Endothelial cell of umbilical vein (primary cell): ENCODE data around the gene GUCY1B1. TPM values are rescaled to one million over a fixed set of nuclear protein-coding genes. Genes with fewer than 3 reads are reported as not detected.

Experiments
- BruUV-seq: library from RNA; stranded (reverse); fragments of 400-500 nt; replicated peaks from 2 replicates; lab custom pipeline; 2021; lab: Mats Ljungman, UMichigan
- CTCF ChIA-PET: fragments of 300-600, 350-600 bp; sonication (Branson Sonifier 250); formaldehyde crosslinking; loops from one replicate; lab custom pipeline; 2021; ENCODE audit warnings: antibody characterized with exemption, inconsistent platforms; lab: Charles Lee
- POLR2A ChIA-PET: fragments of 300-600, 350-600 bp; sonication (Branson Sonifier 250); formaldehyde crosslinking; loops from one replicate; lab custom pipeline; 2021; ENCODE audit warnings: antibody characterized with exemption, inconsistent platforms; lab: Charles Lee
- DNase-seq: peaks from one replicate; pipeline ENCODE4 v3.0.0-alpha.2; 2011; ENCODE audit warnings: low read depth, low spot score
- FAIRE-seq: peaks from 2 replicates; lab custom pipeline; 2011; peaks lifted over from hg19 to GRCh38; lab: Jason Lieb, UNC
- H2AFZ ChIP-seq: 2 replicates; pipeline ENCODE4 v1.6.0; 2012; ENCODE audit warnings: low read depth, low read length, control low read depth, inconsistent platforms
- H3K27ac ChIP-seq: 2 replicates; pipeline ENCODE4 v1.5.1; 2011; ENCODE audit warnings: low read depth, mild to moderate bottlenecking, control low read depth, low read length, moderate library complexity; ENCODE audit not compliant: insufficient read depth
- H3K27me3 ChIP-seq, 2 experiments: 2 replicates each; pipeline versions ENCODE4 v1.6.0 to v1.6.1; 2011; ENCODE audit warnings: low read length in 2 of 2, mixed read lengths in 1 of 2; ENCODE audit not compliant: control insufficient read depth in 2 of 2, insufficient read depth in 2 of 2
- H3K36me3 ChIP-seq, 2 experiments: 2 replicates in 1 of 2; 3 replicates in 1 of 2; pipeline ENCODE4 v1.5.1; 2011; ENCODE audit warnings: low read length in 2 of 2, mild to moderate bottlenecking in 1 of 2, moderate library complexity in 1 of 2; ENCODE audit not compliant: control insufficient read depth in 2 of 2, insufficient read depth in 2 of 2; ENCODE audit errors: extremely low read depth in 1 of 2
- H3K4me1 ChIP-seq: 3 replicates; pipeline ENCODE4 v1.5.1; 2011; ENCODE audit warnings: mild to moderate bottlenecking, low read length; ENCODE audit not compliant: control insufficient read depth, insufficient read depth; ENCODE audit errors: extremely low read depth
- H3K4me2 ChIP-seq: 2 replicates; pipeline ENCODE4 v1.6.1; 2011; ENCODE audit warnings: low read length, control low read depth, mixed read lengths; ENCODE audit not compliant: insufficient read depth
- H3K4me3 ChIP-seq, 3 experiments: fragments of 200-600 bp in 1 of 3; sonication (generic), shearing (Covaris generic) in 1 of 3; replicated peaks in 1 of 3; 2 replicates each; pipeline ENCODE4 v1.5.1; 2011 to 2016; ENCODE audit warnings: control low read depth in 3 of 3, low read length in 3 of 3, mild to moderate bottlenecking in 2 of 3, inconsistent platforms in 1 of 3, low read depth in 1 of 3, moderate library complexity in 1 of 3; ENCODE audit not compliant: insufficient read depth in 1 of 3
- H3K79me2 ChIP-seq: 2 replicates; pipeline ENCODE4 v1.6.0; 2012; ENCODE audit warnings: low read length, inconsistent platforms; ENCODE audit not compliant: control insufficient read depth, insufficient read depth
- H3K9ac ChIP-seq: replicated peaks from 2 replicates; pipeline ENCODE3; 2011; ENCODE audit warnings: low read length, control low read depth; ENCODE audit not compliant: insufficient read depth; ENCODE audit errors: extremely low read depth
- H3K9me1 ChIP-seq: replicated peaks from 3 replicates; pipeline ENCODE4 v1.6.0; 2011; ENCODE audit warnings: mild to moderate bottlenecking, low read length; ENCODE audit not compliant: control insufficient read depth, insufficient read depth; ENCODE audit errors: extremely low read depth
- H3K9me3 ChIP-seq: replicated peaks from 2 replicates; pipeline ENCODE4 v1.5.1; 2012; ENCODE audit warnings: low read length, inconsistent platforms; ENCODE audit not compliant: control insufficient read depth, insufficient read depth
- H4K20me1 ChIP-seq: replicated peaks from 2 replicates; pipeline ENCODE3; 2011; ENCODE audit warnings: mild to moderate bottlenecking, low read length; ENCODE audit not compliant: control insufficient read depth, insufficient read depth; ENCODE audit errors: extremely low read depth
- EZH2 ChIP-seq: IDR thresholded peaks from 2 replicates; pipeline ENCODE4 v1.6.1; 2012; ENCODE audit warnings: borderline replicate concordance, low read depth, mild to moderate bottlenecking, moderate library complexity, low read length, inconsistent platforms; ENCODE audit not compliant: severe bottlenecking
- FOS ChIP-seq: IDR thresholded peaks from 2 replicates; pipeline ENCODE4 v1.6.1; 2011; ENCODE audit warnings: mild to moderate bottlenecking, low read length, moderate library complexity, borderline replicate concordance; ENCODE audit not compliant: insufficient read depth
- MYC ChIP-seq: IDR thresholded peaks from one replicate; pipeline ENCODE4 v1.6.1; 2011; ENCODE audit warnings: mild to moderate bottlenecking, low read depth, low read length
- dilution Hi-C: fragments of 300-500 bp; cut with MboI; formaldehyde crosslinking; loops from one replicate; pipeline ENCODE4 v1.15.0; 2019; ENCODE audit warnings: low sequenced_read_pairs; ENCODE audit not compliant: extremely low pct_ligation_motif_present
- intact Hi-C: fragments of 100-400 bp; cut with micrococcal nuclease; formaldehyde crosslinking; loops from one replicate; pipeline ENCODE4 v1.10.0; 2022
- polyA plus RNA-seq, 4 experiments: library from polyadenylated mRNA; depleted of rRNA in 3 of 4; stranded (reverse) in 3 of 4; unstranded in 1 of 4; fragments of >200 nt; gene quantifications; 2 replicates each; pipeline versions ENCODE4 v1.2.1 to v1.2.3, GENCODE V29; 2011 to 2012; ENCODE audit warnings: missing spikeins in 1 of 4
- total RNA-seq: library from RNA; stranded (reverse); gene quantifications from 2 replicates; pipeline ENCODE4 v1.2.3, GENCODE V29; 2021
- TF ChIP-seq, protein P1 (sequence below): IDR thresholded peaks from 2 replicates; pipeline ENCODE4 v1.6.1; 2011; ENCODE audit not compliant: insufficient read depth, insufficient read length

The GUCY1B1 gene
- total and polyA plus RNA-seq, 2 donors (not counting 3 experiments of a cell fraction or from before 2014, with no cell fraction given): 1.9 to 4.7 TPM

DNA sequence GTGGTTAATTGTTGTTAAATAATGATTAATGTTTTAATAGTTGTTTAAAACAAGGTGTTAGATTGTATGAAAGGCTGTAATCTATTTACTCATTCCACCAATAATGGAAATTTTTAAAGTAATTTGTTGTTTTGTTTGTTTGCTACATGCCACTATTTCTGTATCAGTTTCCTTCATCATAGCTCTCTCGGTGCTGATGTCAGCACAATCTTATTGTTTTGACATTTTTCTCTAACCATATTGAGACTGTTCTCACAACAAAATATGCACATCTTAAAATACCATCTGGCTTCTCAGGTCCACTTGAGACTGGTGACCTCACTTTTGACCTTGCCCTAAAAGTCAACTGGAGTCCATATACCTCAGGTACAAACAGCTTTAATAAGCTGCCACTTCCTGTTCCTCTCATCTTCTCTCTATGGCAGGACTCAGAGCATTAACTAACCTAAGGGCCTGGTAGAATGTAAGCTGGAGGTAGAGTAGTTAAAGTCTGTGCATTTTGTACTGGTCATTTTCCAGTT lies 1.0 kb upstream of the GUCY1B1 start:
- no peak overlapping the region for H3K4me3 ChIP-seq
- H3K79me2 ChIP-seq: no peaks in the 10 kb centered on the region
- FAIRE-seq: no peak
- H3K4me1 ChIP-seq: peaks cover 6% of the 10 kb centered on the region
- ChIA-PET POLR2A (no interaction called here), CTCF (interaction anchor here (0.9 to 2.2 kb wide), 6 partner anchors 15 to 228 kb away, joined by 3 to 13 read pairs (median 4); no protein-coding TSS in a partner anchor)
- no peak overlapping the region for H3K27ac ChIP-seq
- H3K9me3 ChIP-seq: no peaks in the 10 kb centered on the region
- dilution Hi-C loops (no loop called here), intact Hi-C loops (loop anchor here (1.0 kb wide), 1 partner anchor 316 kb away; no protein-coding TSS in a partner anchor)
- no peak overlapping the region for H3K4me2 ChIP-seq
- no peaks in the 10 kb centered on the region for H3K36me3 ChIP-seq
- no peaks in the 10 kb centered on the region for H4K20me1 ChIP-seq
- no peaks in the 10 kb centered on the region for H3K27me3 ChIP-seq
- H3K9me1 ChIP-seq: no peaks in the 10 kb centered on the region
- H2AFZ ChIP-seq: no peak overlapping the region
- DNase-seq: no peak
- no peak overlapping the region for H3K9ac ChIP-seq
- no TSS peak for BruUV-seq
- TF ChIP-seq, protein P1, sequence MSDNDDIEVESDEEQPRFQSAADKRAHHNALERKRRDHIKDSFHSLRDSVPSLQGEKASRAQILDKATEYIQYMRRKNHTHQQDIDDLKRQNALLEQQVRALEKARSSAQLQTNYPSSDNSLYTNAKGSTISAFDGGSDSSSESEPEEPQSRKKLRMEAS: no peak
- no peak for TF ChIP-seq FOS
- no peak for TF ChIP-seq MYC

DNA sequence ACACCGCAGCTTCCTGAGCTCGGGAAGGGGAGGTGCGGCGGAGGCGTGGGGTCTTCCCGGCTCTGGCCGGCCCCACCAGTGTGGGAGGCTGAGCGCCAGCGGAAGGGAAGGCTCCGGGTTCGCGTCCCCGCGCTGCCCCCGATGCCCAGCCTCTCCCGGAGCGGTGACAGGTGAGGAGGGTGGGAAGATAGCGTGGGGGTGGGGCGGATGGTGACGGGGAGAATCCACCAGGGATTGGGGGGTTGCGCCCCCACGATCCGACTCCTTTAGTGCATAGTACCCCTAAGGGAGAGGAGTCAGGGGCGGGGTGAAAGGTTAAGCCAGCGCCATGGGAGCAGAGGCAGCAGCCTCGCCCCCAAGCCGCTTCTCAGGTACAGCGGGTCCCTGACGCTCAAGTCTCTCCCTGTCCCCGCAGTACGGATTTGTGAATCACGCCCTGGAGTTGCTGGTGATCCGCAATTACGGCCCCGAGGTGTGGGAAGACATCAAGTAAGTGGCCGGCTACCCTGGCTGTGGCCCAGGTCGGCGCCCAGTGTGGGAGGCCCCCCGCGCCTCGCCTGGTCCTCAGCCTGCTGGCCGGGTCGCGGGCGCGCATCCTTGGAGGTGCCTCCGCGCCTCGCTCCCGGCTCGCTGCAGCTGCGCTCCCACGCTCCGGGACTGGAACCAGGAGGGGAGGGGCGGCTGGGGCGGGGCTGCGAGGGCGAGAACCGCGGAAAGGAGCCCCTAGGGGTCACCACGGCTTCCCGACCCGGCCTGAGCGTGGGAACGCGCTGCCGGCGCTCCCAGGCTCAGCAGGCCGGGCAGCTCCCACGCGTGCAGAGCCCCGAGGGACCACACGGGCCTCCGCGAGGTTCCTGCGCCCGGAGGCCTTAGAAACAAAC lies 791 bp downstream of the GUCY1B1 start:
- H3K4me2 ChIP-seq: peak overlapping the region; percentile 47
- dilution Hi-C loops (no loop called here), intact Hi-C loops (loop anchor here (1.0 kb wide), 1 partner anchor 91 kb away; no protein-coding TSS in a partner anchor)
- CTCF ChIA-PET: interaction anchor here (0.6 to 2.2 kb wide), 7 partner anchors 13 to 322 kb away, joined by 3 to 13 read pairs (median 3); no protein-coding TSS in a partner anchor
- FAIRE-seq (no peak), DNase-seq (peak; percentile 71)
- POLR2A ChIA-PET: no interaction called here
- H3K9ac ChIP-seq: no peak overlapping the region
- H3K79me2 ChIP-seq: no peaks in the 10 kb centered on the region
- no peaks in the 10 kb centered on the region for H3K36me3 ChIP-seq
- no peaks in the 10 kb centered on the region for H3K9me1 ChIP-seq
- H3K9me3 ChIP-seq: no peaks in the 10 kb centered on the region
- peaks cover 6% of the 10 kb centered on the region for H3K4me1 ChIP-seq
- no TSS peak for BruUV-seq
- no peak overlapping the region for H3K27ac ChIP-seq
- no peaks in the 10 kb centered on the region for H4K20me1 ChIP-seq
- peak overlapping the region; percentile 93 for H2AFZ ChIP-seq
- TF ChIP-seq EZH2 (peak; percentile 40), FOS (no peak)
- no peaks in the 10 kb centered on the region for H3K27me3 ChIP-seq
- peak overlapping the region; percentile 32 to 53 (median 44) for H3K4me3 ChIP-seq
